A204.1 (cell line): ENCODE measurements around the gene PIK3R1.

Experiments used
- FAIRE-seq: peaks from 2 replicates; lab custom pipeline; 2012; peaks lifted over from hg19 to GRCh38; lab: Jason Lieb, UNC

Gene PIK3R1

GRCh38 chr5:68252673-68253623, 37.4 kb downstream of the PIK3R1 start:
- no peak for FAIRE-seq

- no peak for FAIRE-seq
Measured at GRCh38 chr5:68253624-68254585, 38.3 kb downstream of the PIK3R1 start.

DNA sequence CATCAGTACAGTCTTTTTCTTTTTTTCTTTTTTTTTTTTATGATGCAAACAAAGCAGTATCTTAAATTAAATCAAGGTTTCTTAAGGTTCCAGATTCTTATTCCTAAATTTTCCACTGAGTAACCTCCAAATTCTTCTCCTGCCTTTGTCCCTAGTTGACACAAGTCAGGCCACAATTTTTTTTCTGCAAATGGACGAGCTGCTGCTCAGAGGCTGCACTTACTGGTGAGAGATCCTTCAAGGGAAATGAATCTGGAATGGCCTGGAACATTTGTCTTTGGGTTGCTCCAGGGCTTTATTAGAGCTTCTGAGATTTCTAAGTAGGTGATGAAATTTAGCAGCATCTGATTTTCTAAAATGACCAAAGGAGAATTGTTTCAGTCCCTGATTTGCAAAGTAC, 39.3 kb downstream of the PIK3R1 start:
- FAIRE-seq: no peak

GRCh38 chr5:68255305-68256120, 40.0 kb downstream of the PIK3R1 start:
- FAIRE-seq: no peak

DNA sequence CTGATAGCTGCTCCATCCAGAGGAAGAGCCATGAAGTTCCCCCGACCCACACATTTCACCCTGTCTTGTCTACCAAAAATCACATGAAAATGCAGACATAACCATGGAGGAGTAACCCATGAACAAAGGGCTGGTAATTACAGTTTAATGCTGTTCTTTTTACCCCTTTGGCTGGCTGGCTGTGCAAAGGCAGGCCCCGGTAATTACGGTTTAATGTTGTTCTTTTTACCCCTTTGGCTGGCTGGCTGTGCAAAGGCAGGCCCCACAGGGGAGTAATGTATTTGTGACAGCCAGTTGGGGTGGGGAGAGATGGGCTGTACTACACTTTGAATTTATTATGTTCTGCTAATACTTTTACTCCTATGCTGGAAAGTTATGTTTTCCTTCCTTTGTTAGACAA, 41.7 kb downstream of the PIK3R1 start:
- no peak for FAIRE-seq

GRCh38 chr5:68258531-68258930, 43.0 kb downstream of the PIK3R1 start:
- FAIRE-seq: no peak

GRCh38 chr5:68259700-68260099, 44.1 kb downstream of the PIK3R1 start:
- no peak for FAIRE-seq

GRCh38 chr5:68260467-68260866, 44.9 kb downstream of the PIK3R1 start:
- no peak for FAIRE-seq

DNA sequence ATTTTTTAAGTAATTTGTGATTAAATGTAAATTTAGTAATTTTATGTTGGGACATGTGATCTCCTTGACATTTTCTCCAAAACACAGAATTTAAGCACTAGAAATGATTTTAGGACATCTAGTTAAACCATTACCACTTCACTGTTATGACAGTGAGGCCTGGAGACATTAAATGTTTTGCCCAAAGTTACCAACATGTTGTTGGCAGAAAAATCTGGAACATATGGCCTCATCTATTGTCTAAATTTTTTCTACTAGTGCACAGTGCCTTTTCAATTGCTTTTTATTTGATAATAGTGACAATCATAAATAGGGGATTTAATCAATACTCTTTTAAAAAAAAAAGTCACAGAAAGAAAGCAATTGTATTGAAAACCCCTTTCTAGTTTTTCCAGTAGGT, 45.6 kb downstream of the PIK3R1 start:
- FAIRE-seq: no peak

DNA sequence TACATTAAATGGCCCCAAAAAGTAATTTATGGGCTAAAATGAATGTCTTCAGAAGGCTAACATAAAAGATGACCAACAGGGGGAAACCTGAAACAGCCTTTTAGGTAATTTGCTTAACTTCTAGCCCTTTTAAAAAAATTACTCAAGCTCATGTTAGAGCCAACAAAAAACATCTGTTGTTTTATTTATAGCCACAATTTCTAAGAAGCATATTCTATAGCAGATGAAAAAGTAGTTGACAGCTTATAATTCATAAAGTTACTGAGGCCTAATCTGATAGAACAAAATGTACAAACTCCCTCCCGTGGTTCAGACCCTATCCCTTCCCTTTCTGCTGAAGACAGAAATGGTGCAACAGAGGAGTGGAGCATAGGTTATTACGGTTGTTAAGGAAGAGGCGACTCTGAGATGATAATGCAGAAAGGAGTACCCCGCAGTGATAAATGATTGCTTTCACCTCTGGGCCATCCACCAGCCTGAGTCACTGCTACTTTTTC, 46.1 kb downstream of the PIK3R1 start:
- FAIRE-seq: no peak

- FAIRE-seq: no peak
Measured at GRCh38 chr5:68264024-68264956, 48.7 kb downstream of the PIK3R1 start.

DNA sequence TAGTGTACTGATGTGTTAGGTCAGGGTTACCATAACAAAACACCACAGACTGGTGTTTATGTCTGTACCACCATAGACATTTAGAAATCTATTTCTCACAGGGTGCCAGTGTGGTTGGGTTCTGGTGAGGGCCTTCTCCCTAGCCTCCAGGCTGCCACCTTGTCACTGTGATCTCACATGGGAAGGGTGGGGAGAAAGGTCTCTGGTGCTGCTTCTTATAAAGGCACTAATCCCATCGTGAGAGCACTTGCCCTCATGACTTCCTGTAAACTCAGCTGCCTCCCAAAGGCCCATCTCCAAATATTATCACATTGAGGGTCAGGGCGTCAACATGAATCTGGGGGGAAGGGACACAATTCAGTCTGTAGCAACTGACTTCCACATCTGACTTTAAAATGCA, 49.8 kb downstream of the PIK3R1 start:
- no peak for FAIRE-seq

DNA sequence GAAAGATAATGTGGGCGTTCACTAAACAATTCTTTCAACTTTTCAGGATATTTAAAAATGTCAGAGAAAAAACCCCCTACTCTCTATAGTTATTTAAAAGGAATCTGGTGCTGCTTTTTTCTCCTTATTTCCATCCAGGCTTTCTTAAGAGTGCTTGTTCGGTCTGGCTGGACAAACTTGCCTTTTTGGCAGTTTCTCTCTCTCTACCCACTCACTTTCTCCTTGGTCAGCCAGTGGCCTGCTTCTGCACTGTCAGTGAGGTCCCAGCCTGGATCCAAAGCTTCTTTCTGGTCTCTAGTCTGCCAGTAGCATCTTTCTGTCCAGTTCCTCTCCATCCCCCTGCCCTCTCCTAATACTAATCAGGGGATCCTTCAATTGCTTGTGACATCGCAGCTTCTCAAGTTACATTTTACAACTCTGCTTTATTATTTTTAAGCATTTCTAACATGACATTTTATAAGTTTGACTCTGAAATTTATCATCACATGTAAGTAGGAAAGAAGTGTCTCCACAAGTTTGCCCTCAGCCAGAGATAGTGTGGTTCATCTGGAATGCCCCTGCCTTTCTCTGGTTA, 50.4 kb downstream of the PIK3R1 start:
- no peak for FAIRE-seq

DNA sequence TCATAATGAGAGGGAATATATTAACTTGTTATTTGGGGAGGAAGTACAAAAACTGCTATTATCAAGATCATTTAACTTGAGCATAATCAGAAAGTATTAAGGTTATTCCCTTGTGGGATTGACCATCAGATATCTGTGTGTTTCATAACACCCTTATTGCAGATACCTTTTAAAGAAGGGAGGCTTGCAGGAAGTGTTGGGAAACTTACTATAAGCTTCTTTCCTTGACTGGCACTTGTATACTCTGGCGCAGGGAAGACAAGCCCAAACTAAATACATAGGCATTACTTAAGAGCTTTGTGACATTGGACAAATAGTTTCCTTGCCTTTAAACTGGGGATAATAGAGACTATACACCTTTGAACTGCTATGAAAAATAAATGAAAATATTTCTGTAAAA, 50.9 kb downstream of the PIK3R1 start:
- FAIRE-seq: no peak

DNA sequence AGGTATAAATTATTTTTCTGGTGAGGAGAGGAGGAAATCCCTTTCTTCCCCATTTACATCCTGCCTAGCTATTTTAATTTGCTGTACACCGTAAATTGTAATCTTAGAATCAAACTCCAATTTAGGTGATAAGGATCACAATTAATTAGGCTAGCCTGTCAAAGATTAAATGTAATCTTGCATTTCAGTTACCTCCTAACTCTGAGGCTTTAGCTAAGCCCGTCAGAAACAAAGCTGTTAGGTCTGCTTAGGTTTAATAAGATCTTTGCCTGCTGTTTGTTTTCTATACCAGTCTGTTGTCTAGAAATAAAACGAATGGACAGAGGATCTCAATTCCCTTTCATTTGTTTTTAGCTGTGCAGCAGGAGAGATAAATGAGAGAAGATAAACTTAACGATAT, 51.5 kb downstream of the PIK3R1 start:
- FAIRE-seq: no peak

- FAIRE-seq: no peak
Measured at GRCh38 chr5:68268101-68268851, 52.7 kb downstream of the PIK3R1 start.

DNA sequence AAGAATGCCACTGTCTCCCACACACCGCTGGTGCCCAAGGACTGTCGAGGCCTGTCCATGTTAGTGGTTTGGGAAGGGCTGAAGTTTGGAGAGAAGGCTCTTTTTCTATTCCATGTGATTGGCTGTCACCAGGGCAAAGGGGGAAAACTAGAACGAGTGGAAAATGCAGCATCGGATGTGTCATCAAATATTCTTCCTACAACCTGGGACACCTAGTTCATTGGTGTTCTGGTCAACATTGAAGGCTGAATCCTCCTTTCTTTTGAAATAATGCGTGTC, 53.2 kb downstream of the PIK3R1 start:
- no peak for FAIRE-seq

DNA sequence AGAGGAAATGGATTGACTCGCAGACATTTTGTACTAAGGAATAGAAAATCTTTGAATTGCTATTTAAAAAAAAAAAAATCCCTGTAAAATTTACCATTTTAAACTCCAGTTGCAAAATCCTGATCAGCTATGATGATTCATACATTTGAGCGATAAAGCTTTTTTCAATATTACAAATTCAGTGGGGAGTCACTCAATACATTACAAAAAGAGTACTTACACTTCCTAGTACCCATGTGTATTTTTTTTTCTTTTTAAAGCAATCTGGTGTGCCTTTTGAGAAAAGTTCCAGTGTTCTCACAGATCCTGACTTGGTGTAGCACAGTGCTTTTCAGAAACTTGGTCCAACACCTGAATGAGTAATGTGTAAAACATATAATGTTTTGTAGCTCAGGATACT, 54.3 kb downstream of the PIK3R1 start:
- no peak for FAIRE-seq

DNA sequence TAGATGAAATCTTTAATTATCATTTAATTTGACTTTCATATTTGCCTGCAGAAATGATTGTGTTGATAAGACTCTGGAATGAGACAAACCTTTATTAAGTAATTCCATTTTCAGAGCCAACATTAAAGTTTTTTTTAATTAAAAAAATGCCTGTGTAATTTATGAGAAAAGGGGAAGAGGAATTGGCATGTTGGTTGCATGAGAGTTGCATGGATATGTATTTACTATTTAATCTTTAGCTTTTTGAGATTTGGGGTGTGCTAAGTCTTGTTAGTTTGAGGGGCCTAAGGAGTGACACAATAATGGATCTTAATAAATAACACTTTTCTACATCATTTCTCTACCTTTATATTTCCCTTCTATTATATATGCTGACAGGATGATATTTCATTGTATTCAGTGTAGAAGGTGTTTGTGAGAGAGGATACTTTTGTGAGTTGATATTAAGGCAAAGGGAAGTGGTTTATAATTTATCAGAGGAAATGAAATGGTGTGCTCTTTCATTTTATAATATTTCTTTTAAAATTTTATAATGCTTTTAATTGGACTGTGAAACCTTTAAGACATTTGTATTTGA, 54.9 kb downstream of the PIK3R1 start:
- no peak for FAIRE-seq

DNA sequence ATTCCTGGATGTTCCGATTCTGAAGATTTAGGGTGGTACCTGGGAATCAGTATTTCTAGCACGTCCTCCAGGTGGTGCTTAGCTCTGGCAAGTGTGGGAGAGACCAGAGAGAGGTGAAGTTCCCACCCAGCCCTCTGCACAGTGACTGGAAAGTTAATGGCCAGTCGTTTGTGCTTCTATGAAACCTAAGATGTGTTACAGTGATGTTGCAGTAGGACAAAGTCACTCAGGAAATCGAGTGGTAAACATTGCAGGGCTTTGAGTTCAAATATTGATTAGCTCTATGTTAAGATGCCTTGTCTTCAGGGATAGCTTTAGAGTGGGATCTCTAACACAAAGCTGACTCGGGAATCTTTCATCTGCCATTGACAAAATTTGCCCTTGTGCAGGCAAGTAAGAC, 55.6 kb downstream of the PIK3R1 start:
- FAIRE-seq: no peak
